Stimulated activated CD4-positive, alpha-beta T cell treated with anti-CD3 and anti-CD28 coated beads, Interleukin-2, amount 100 ng/mL, for 48 hours (primary cell): ENCODE results near the gene DBET.
"Not testable (repeated sequence)": the region's sequence is repeated elsewhere in the genome, so short reads cannot be mapped to it uniquely, and the experiment has no call there.

Source experiments
- DNase-seq, 2 donors: peaks; one replicate each; pipeline ENCODE4 v3.0.0-alpha.2; 2020

The DBET gene

DNA sequence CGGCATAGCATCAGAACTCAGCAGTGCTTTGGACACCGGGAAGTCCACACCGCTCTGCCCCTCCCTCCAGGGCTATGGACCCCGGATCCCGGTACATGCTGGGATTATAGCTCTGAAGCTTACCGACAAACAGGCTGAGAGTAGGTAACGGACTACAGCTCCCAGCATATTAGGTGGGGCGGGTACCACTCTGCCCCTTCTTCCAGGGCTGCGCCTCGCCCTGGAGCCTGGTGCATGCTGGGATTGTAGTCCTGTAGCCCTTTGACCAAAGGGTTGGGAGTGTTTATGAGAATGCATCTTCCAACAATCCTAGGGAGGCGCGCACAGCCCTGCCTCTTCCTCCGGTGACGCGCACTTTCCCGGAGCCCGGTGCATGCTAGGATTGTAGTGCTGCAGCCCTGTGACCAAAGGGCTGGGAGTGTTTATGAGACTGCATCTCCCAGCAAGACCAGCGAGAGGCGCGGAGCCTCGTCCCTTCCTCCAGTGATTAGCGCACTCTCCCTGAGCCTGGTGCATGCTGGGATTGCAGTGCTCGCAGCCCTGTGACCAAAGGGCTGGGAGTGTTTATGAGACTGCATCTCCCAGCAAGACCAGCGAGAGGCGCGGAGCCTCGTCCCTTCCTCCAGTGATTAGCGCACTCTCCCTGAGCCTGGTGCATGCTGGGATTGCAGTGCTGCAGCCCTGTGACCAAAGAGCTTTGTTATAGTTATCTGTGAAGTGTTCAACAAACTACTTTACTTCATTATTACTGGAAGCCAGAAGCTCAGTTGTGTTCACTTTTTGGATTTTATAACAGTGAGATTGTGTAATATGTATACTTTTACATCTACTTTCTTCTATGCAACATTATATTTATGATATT is 14.7 kb upstream of the DBET start:
- DNase-seq, result not testable (repeated sequence)

DNA sequence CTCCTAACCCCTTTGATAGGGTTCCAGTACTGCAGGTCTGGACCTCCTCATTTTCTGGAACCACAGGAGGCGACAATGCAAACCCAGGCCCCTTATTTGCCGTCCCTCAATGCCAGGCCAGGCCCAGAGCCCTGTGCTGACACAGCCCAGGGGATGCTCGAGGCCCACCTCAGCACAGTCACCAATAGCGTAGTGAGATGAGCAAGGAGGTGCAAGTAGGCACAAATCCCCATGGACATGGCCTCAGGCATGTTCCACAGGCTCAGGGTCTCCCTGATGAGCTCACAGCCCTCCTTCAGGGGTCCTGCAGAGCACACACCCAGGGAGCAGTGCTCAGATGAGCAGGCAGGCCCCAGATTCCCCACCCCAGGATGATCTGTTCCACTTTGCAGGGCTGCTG is 5.3 kb upstream of the DBET start:
- DNase-seq, result not testable (repeated sequence)

DNA sequence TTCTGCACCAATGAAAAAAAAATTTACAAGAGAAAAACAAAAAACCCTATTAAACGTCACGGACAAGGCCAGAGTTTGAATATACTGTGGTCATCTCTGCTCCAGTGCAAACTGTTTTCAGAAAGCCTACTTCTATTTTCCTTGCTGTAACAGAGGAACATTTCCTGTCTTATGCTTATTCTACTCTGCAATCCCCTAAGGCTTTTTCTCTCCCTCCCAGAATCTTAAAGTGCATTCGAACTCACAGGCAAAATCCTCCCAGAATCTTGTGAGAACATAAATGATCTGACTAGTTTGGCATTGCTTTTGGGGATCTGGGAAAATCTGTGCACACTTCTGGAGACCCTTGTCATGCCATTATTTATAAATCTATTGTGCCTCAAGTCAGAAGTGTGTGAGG is 503 bp downstream of the DBET start:
- DNase-seq, result not testable (repeated sequence)

DNA sequence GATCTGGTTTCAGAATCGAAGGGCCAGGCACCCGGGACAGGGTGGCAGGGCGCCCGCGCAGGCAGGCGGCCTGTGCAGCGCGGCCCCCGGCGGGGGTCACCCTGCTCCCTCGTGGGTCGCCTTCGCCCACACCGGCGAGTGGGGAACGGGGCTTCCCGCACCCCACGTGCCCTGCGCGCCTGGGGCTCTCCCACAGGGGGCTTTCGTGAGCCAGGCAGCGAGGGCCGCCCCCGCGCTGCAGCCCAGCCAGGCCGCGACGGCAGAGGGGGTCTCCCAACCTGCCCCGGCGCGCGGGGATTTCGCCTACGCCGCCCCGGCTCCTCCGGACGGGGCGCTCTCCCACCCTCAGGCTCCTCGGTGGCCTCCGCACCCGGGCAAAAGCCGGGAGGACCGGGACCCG is 4.0 kb downstream of the DBET start:
- not testable (repeated sequence) for DNase-seq

- not testable (repeated sequence) for DNase-seq
Measured at GRCh38 chr4:190093052-190093451, 28.8 kb downstream of the DBET start.

GRCh38 chr4:190094031-190094430 is 29.7 kb downstream of the DBET start:
- DNase-seq, result not testable (repeated sequence)

- not testable (repeated sequence) for DNase-seq
Measured at GRCh38 chr4:190095335-190095734, 31.0 kb downstream of the DBET start.

- not testable (repeated sequence) for DNase-seq
Measured at GRCh38 chr4:190099605-190100004, 35.3 kb downstream of the DBET start.

DNA sequence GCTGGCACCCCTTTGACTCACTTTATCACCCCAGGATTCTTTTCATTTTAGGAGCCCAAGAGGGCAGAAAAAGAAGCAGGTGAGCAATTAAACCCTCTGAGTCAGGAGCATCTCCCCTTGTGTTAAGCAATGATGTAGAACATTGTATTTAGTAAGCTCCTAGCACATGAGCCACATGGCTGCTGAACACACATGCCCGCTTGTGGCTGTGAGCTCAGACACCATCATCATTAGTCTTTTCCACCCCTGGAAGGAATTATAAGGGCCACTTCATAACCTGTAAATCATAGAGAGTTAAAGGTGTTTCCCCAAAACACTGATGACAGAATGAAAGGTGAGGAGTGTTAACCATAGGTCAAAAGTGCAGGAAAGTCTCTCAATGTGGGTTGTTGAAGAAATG is 37.2 kb downstream of the DBET start:
- DNase-seq, result not testable (repeated sequence)

GRCh38 chr4:190106191-190106590 is 41.9 kb downstream of the DBET start:
- not testable (repeated sequence) for DNase-seq

GRCh38 chr4:190106611-190107480 is 42.5 kb downstream of the DBET start:
- not testable (repeated sequence) for DNase-seq

DNA sequence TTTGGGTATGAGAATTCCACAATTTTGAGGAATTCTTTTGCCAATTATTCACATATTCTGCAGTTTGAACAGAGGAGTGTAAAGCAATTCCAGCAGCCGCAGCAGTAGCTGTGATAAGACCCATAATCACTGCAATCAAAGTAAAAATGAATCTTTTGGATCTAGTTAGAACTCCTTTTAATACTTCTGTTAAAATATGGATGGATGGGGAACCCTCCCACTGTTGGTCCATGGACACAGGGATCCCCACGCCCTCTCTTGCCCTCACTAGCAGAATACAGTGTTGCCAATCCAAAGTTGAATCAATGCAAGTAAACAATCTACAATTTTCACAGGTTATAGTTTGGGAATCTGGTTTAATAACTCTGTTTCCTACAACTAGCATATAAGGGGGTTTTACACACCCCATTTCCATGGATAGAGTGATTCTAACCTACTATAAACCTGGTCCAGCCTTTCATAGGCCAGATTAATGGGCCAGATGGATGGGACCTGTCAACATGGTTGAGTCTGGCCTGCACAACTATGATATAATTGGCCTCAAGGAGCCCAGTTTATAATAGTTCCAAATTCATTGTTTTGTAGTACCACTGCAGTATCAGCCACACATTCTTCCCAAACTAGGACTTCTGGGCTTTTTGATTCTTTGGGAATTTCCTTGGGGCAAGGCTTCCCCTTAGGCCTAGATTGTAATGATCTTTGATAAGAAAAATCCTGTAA is 43.6 kb downstream of the DBET start:
- not testable (repeated sequence) for DNase-seq

DNA sequence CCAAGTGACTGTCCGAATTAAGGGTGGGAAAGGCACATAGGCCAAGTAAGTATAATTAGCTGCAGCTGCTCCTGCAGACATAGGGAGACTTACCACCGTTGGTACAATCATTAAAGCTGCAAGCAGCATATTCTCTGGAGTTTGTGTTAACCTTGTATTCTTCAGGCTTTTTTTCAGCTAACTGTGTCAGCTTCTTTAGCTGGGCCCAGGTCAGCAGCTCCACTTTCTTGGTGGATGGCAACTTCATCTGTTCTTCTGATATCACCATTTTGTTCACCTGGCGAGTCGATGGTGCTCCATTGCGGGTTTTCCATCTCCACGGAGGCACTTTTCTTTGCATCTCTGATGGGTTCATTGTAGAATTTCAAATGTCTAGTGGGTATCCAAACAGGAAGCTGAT is 44.5 kb downstream of the DBET start:
- not testable (repeated sequence) for DNase-seq

GRCh38 chr4:190109390-190110011 is 45.2 kb downstream of the DBET start:
- DNase-seq, result not testable (repeated sequence)

GRCh38 chr4:190110033-190110432 is 45.7 kb downstream of the DBET start:
- DNase-seq, result not testable (repeated sequence)

GRCh38 chr4:190110570-190111295 is 46.4 kb downstream of the DBET start:
- DNase-seq, result not testable (repeated sequence)

- not testable (repeated sequence) for DNase-seq
Measured at GRCh38 chr4:190112879-190113278, 48.6 kb downstream of the DBET start.

DNA sequence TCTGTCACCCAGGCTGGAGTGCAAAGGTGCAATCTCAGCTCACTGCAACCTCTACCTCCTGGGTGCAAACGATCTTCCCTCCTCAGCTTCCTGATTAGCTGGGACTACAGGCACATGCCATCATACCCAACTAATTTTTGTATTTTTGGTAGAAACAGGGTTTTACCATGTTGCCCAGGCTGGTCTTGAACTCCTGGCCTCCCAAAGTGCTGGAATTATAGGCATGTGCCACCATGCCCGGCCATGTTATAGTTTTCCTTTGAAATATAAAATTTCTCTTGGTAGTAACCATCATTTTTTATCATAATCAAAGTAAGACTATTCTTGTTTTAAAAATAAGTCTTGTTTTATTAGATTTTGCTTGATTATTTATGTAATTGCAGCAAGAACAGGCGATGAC is 50.7 kb downstream of the DBET start:
- not testable (repeated sequence) for DNase-seq
